GM12865 (cell line): Measurements from ENCODE around the gene PCDHA5.
"Not testable (repeated sequence)": the region's sequence is repeated elsewhere in the genome, so short reads cannot be mapped to it uniquely, and the experiment has no call there.

ENCODE experiments used
- DNase-seq: peaks from one replicate; pipeline ENCODE4 v3.0.0; 2010; ENCODE audit warnings: low read depth
- H3K4me3 ChIP-seq: 2 replicates; pipeline ENCODE4 v1.5.1; 2011; ENCODE audit warnings: mild to moderate bottlenecking, low read depth, low read length, control low read depth
- CTCF ChIP-seq: IDR thresholded peaks from 2 replicates; pipeline ENCODE4 v1.5.1; 2011; ENCODE audit warnings: low read length, control low read depth, low read depth, inconsistent platforms; ENCODE audit not compliant: insufficient read depth; ENCODE audit errors: missing control alignments

The PCDHA5 gene

GRCh38 chr5:140833993-140834392, 12.6 kb downstream of the PCDHA5 start, which contains the start of gene PCDHA7:
Gene PCDHA7 (plus strand): TSS chr5:140834269. CDS start chr5:140834384, 115 bp downstream.
- no peak for DNase-seq
- no peak within 1 kb of the TSS for H3K4me3 ChIP-seq
- TF ChIP-seq CTCF, result no peak

- DNase-seq, H3K4me3 ChIP-seq: not testable (repeated sequence)
Observed at GRCh38 chr5:140834439-140835008, 13.1 kb downstream of the PCDHA5 start.

DNA sequence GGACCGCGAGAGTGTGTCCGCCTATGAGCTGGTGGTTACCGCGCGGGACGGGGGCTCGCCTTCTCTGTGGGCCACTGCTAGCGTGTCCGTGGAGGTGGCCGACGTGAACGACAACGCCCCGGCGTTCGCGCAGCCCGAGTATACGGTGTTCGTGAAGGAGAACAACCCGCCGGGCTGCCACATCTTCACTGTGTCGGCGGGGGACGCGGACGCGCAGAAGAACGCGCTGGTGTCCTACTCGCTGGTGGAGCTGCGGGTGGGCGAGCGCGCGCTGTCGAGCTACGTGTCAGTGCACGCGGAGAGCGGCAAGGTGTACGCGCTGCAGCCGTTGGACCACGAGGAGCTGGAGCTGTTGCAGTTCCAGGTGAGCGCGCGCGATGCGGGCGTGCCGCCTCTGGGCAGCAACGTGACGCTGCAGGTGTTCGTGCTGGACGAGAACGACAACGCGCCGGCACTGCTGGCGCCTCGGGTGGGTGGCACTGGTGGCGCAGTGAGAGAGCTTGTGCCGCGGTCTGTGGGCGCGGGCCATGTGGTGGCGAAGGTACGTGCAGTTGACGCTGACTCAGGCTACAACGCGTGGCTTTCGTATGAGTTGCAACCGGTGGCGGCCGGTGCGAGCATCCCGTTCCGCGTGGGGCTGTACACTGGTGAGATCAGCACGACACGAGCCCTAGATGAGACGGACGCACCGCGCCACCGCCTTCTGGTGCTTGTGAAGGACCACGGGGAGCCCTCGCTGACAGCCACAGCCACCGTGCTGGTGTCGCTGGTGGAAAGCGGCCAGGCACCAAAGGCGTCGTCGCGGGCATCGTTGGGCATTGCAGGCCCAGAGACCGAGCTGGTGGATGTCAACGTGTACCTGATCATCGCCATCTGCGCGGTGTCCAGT, 14.5 kb downstream of the PCDHA5 start:
- DNase-seq, result no peak
- no peak for TF ChIP-seq CTCF
- H3K4me3 ChIP-seq, result no peak overlapping the region

GRCh38 chr5:140840978-140841962, 19.9 kb downstream of the PCDHA5 start, which contains the start of gene PCDHA8:
Gene PCDHA8 (plus strand): TSS chr5:140841187. CDS start chr5:140841322, 135 bp downstream.
- no peak within 1 kb of the TSS for H3K4me3 ChIP-seq
- DNase-seq, result no peak
- TF ChIP-seq CTCF, result peak; percentile 20

DNA sequence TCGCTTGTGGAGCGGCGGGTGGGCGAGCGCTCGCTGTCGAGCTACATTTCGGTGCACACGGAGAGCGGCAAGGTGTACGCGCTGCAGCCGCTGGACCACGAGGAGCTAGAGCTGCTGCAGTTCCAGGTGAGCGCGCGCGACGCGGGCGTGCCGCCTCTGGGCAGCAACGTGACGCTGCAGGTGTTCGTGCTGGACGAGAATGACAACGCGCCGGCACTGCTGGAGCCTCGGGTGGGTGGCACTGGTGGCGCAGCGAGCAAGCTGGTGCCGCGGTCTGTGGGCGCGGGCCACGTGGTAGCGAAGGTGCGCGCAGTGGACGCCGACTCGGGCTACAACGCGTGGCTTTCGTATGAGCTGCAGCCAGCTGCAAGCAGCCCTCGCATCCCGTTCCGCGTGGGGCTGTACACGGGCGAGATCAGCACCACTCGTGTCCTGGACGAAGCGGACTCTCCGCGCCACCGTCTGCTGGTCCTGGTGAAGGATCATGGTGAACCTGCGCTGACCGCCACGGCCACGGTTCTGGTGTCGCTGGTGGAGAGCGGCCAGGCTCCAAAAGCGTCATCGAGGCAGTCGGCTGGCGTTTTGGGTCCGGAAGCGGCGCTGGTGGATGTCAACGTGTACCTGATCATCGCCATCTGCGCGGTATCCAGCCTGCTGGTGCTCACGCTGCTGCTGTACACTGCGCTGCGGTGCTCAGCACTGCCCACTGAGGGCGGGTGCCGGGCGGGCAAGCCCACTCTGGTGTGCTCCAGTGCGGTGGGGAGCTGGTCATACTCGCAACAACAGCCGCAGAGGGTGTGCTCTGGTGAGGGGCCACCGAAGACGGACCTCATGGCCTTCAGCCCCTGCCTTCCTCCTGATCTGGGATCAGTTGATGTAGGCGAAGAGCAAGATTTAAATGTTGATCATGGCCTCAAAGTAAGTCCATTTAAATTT, 21.7 kb downstream of the PCDHA5 start:
- no peak for TF ChIP-seq CTCF
- DNase-seq, result no peak

DNA sequence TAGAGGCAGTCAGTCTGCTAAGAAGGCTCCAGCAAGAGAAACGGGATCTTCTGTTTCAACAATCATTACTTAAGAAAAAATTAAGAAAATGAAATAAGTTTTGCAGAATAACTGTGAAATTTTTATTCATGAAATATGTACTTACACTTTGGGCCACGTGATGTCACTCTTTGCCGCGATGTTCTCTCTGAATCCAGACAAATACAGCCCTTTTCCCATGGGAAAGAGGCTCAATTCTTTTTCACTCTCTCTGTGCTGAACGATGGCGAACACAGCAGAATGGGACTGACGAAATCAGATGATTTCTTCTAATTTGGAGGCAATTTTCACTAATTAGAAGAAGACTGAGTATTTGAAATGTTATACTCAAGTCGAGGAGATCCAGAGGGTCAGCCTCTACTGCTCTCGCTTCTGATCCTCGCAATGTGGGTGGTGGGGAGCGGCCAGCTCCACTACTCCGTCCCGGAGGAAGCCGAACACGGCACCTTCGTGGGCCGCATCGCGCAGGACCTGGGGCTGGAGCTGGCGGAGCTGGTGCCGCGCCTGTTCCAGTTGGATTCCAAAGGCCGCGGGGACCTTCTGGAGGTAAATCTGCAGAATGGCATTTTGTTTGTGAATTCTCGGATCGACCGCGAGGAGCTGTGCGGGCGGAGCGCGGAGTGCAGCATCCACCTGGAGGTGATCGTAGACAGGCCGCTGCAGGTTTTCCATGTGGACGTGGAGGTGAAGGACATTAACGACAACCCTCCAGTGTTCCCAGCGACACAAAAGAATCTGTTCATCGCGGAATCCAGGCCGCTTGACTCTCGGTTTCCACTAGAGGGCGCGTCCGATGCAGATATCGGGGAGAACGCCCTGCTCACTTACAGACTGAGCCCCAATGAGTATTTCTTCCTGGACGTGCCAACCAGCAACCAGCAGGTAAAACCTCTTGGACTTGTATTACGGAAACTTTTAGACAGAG, 27.0 kb downstream of the PCDHA5 start, which contains the start of gene PCDHA9:
TSS of gene PCDHA9 (plus strand) at position 244 of the 964 bp plus-strand sequence. CDS start at position 358, 114 bp downstream.
- DNase-seq, H3K4me3 ChIP-seq: not testable (repeated sequence)

More for the DNA sequence above, 21.7 kb downstream of the PCDHA5 start:
- no peak overlapping the region for H3K4me3 ChIP-seq

GRCh38 chr5:140849831-140850634, 28.6 kb downstream of the PCDHA5 start:
- not testable (repeated sequence) for DNase-seq, H3K4me3 ChIP-seq
